HG03565 (cell line): Measurements from ENCODE around the gene EIF1AX.
"Not testable (repeated sequence)": the region's sequence is repeated elsewhere in the genome, so short reads cannot be mapped to it uniquely, and the experiment has no call there.

Source experiments
- ATAC-seq: cut with Tn5 transposase; IDR thresholded peaks from one replicate; pipeline ENCODE4 v1.9.1; 2021; ENCODE audit warnings: mild to moderate bottlenecking, moderate library complexity; ENCODE audit not compliant: unreplicated experiment

EIF1AX gene

GRCh38 chrX:20141281-20142220 is at the start of gene EIF1AX:
Gene EIF1AX (minus strand): TSS chrX:20141838. CDS start chrX:20141640, 198 bp downstream.
- ATAC-seq: peak; percentile 97

- ATAC-seq: no peak
Observed at GRCh38 chrX:20189171-20189570, 47.5 kb upstream of the EIF1AX start.

GRCh38 chrX:20181598-20182329 is 40.1 kb upstream of the EIF1AX start:
- ATAC-seq: peak; percentile 46

GRCh38 chrX:20177093-20177492 is 35.5 kb upstream of the EIF1AX start:
- no peak for ATAC-seq

- no peak for ATAC-seq
Observed at GRCh38 chrX:20173856-20174255, 32.2 kb upstream of the EIF1AX start.

- no peak for ATAC-seq
Observed at GRCh38 chrX:20173313-20173712, 31.7 kb upstream of the EIF1AX start.

GRCh38 chrX:20171887-20172286 is 30.2 kb upstream of the EIF1AX start:
- ATAC-seq: no peak

GRCh38 chrX:20162516-20162915 is 20.9 kb upstream of the EIF1AX start:
- not testable (repeated sequence) for ATAC-seq

GRCh38 chrX:20159797-20160385 is 18.3 kb upstream of the EIF1AX start:
- no peak for ATAC-seq

- no peak for ATAC-seq
Observed at GRCh38 chrX:20151689-20152088, 10.1 kb upstream of the EIF1AX start.

GRCh38 chrX:20149326-20149725 is 7.7 kb upstream of the EIF1AX start:
- no peak for ATAC-seq

- ATAC-seq: no peak
Observed at GRCh38 chrX:20147561-20147960, 5.9 kb upstream of the EIF1AX start.

- no peak for ATAC-seq
Observed at GRCh38 chrX:20144491-20144890, 2.9 kb upstream of the EIF1AX start.

GRCh38 chrX:20143561-20143960 is 1.9 kb upstream of the EIF1AX start:
- no peak for ATAC-seq

GRCh38 chrX:20143111-20143510 is 1.5 kb upstream of the EIF1AX start:
- ATAC-seq: no peak

- no peak for ATAC-seq
Observed at GRCh38 chrX:20140420-20140819, 1.2 kb downstream of the EIF1AX start.

- ATAC-seq: no peak
Observed at GRCh38 chrX:20139966-20140365, 1.7 kb downstream of the EIF1AX start.

- no peak for ATAC-seq
Observed at GRCh38 chrX:20135944-20136343, 5.7 kb downstream of the EIF1AX start.

- ATAC-seq: no peak
Observed at GRCh38 chrX:20132666-20133065, 9.0 kb downstream of the EIF1AX start.

- no peak for ATAC-seq
Observed at GRCh38 chrX:20130357-20130756, 11.3 kb downstream of the EIF1AX start.

- ATAC-seq: no peak
Observed at GRCh38 chrX:20129547-20129946, 12.1 kb downstream of the EIF1AX start.

GRCh38 chrX:20128670-20129069 is 13.0 kb downstream of the EIF1AX start:
- no peak for ATAC-seq
